IMR-90 (cell line): ENCODE data around the gene CD14.

ENCODE experiments used
- BHLHE40 ChIP-seq: fragments of 150-350 bp; IDR thresholded peaks from 2 replicates; pipeline ENCODE4 v1.6.1; 2016; ENCODE audit warnings: mild to moderate bottlenecking, low read depth, low read length
- CEBPB ChIP-seq: IDR thresholded peaks from 2 replicates; pipeline ENCODE4 v1.6.1; 2012; ENCODE audit warnings: low read depth, low read length, improper control_type of control experiment
- CHD1 ChIP-seq: IDR thresholded peaks from 2 replicates; pipeline ENCODE4 v1.6.1; 2012; ENCODE audit warnings: low read depth, low read length, improper control_type of control experiment
- CTCF ChIP-seq: conservative IDR thresholded peaks from 2 replicates; pipeline ENCODE4 v1.5.1; 2012; ENCODE audit warnings: mild to moderate bottlenecking, low read depth, low read length, improper control_type of control experiment
- MAFK ChIP-seq: IDR thresholded peaks from 2 replicates; pipeline ENCODE4 v1.6.1; 2012; ENCODE audit warnings: low read depth, low read length, improper control_type of control experiment
- MAZ ChIP-seq: IDR thresholded peaks from 2 replicates; pipeline ENCODE4 v1.6.1; 2012; ENCODE audit warnings: low read depth, mild to moderate bottlenecking, low read length, improper control_type of control experiment, moderate library complexity, borderline replicate concordance
- MXI1 ChIP-seq: IDR thresholded peaks from 2 replicates; pipeline ENCODE4 v1.6.1; 2012; ENCODE audit warnings: low read depth, mild to moderate bottlenecking, low read length, moderate library complexity, borderline replicate concordance
- POLR2A ChIP-seq: IDR thresholded peaks from 2 replicates; pipeline ENCODE4 v1.6.1; 2012; ENCODE audit warnings: mild to moderate bottlenecking, low read depth, low read length
- RAD21 ChIP-seq: IDR thresholded peaks from 2 replicates; pipeline ENCODE4 v1.6.1; 2012; ENCODE audit warnings: low read length, improper control_type of control experiment
- RFX5 ChIP-seq: IDR thresholded peaks from 2 replicates; pipeline ENCODE4 v1.8.0; 2012; ENCODE audit warnings: low read depth, mild to moderate bottlenecking, low read length, moderate library complexity
- SMC3 ChIP-seq: fragments of 150-350 bp; IDR thresholded peaks from 2 replicates; pipeline ENCODE4 v1.6.1; 2016; ENCODE audit warnings: low read depth, mild to moderate bottlenecking, antibody characterized with exemption, low read length, moderate library complexity
- TF ChIP-seq, protein P1 (sequence below): fragments of 150-350 bp; IDR thresholded peaks from 2 replicates; pipeline ENCODE4 v1.6.1; 2017; ENCODE audit warnings: mild to moderate bottlenecking, antibody characterized with exemption, low read length, low read depth
- TF ChIP-seq, protein P2 (sequence below): fragments of 150-350 bp; IDR thresholded peaks from 2 replicates; pipeline ENCODE4 v1.6.1; 2016; ENCODE audit warnings: low read depth, mild to moderate bottlenecking, low read length, moderate library complexity, borderline replicate concordance

DNA sequence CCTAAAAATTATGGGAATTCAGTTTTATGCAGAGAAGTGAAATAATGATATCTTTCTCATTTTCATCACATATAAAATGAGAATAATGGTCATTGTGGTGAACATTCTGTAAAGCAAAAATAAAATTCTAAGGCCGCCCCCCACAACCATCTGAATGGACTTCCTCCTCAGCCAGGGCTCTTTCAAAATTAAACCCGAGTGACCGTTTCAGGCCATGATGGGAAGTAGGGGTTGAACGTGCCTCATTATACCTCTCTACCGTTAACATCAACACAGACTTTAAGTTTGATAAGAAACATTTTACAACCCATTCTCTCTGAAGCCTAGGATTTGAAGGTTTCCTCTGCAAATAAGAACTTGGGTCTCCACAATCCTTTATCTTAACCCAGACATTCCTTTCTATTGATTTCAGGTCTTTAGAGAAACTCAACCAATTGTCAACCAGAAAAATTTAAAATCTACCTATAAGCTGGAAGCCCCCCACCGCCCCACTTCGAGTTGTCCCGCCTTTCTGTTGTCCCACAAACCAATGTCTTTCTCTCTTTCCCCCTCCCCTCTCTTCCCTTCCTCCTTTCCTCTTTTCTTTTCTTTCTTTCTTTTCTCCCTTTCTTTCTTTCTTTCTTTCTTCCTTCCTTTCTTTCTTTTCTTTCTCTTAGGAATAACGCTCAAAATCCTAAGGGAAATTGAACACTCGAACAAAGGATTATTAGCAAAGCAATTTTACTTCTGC is 4.6 kb upstream of the CD14 start:
- TF ChIP-seq MAZ, result no peak
- no peak for TF ChIP-seq CTCF
- TF ChIP-seq POLR2A, result no peak
- TF ChIP-seq, protein P1, sequence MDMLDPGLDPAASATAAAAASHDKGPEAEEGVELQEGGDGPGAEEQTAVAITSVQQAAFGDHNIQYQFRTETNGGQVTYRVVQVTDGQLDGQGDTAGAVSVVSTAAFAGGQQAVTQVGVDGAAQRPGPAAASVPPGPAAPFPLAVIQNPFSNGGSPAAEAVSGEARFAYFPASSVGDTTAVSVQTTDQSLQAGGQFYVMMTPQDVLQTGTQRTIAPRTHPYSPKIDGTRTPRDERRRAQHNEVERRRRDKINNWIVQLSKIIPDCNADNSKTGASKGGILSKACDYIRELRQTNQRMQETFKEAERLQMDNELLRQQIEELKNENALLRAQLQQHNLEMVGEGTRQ, result no peak
- TF ChIP-seq RFX5, result no peak
- no peak for TF ChIP-seq MXI1
- TF ChIP-seq RAD21, result no peak
- no peak for TF ChIP-seq CEBPB
- TF ChIP-seq SMC3, result no peak
- TF ChIP-seq MAFK, result no peak
- no peak for TF ChIP-seq CHD1
- no peak for TF ChIP-seq BHLHE40
- TF ChIP-seq, protein P2, sequence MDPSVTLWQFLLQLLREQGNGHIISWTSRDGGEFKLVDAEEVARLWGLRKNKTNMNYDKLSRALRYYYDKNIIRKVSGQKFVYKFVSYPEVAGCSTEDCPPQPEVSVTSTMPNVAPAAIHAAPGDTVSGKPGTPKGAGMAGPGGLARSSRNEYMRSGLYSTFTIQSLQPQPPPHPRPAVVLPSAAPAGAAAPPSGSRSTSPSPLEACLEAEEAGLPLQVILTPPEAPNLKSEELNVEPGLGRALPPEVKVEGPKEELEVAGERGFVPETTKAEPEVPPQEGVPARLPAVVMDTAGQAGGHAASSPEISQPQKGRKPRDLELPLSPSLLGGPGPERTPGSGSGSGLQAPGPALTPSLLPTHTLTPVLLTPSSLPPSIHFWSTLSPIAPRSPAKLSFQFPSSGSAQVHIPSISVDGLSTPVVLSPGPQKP, result no peak
